ENCODE data around the gene SMIM5.

Gene SMIM5

GRCh38 chr17:75604034-75604695 is 29.1 kb upstream of the SMIM5 start:
- Histone ChIP-seq H3K36me3 (replicated peaks; ENCODE audit: insufficient read depth, low read length) (no peaks in the 10 kb centered on the region), H4K20me1 (ENCODE audit: insufficient read depth, low read length) (no peaks in the 10 kb centered on the region), H3K79me2 (ENCODE audit: low read length) (no peaks in the 10 kb centered on the region), H3K27me3 (replicated peaks; ENCODE audit: insufficient read depth, low read length) (0 out of 2 replicates have a peak, but pooled peaks cover 6% of the 10 kb centered on the region), H3K27ac (ENCODE audit: low read length) (no peak overlapping the region), H3K9ac (ENCODE audit: low read length) (no peak overlapping the region), H3K4me1 (ENCODE audit: low read length) (no peaks in the 10 kb centered on the region), H3K9me3 (replicated peaks; ENCODE audit: insufficient read depth, low read length) (no peaks in the 10 kb centered on the region), H3F3A (ENCODE audit: insufficient read depth, low read length) (no peaks in the 10 kb centered on the region), H3K4me3 (ENCODE audit: low read length) (no peak overlapping the region), H2AFZ (ENCODE audit: low read length) (no peak overlapping the region), H3K9me2 (replicated peaks; ENCODE audit: insufficient read depth, low read length) (no peaks in the 10 kb centered on the region), H3K4me2 (ENCODE audit: low read depth, low read length) (no peak overlapping the region)
- no peak for TF ChIP-seq EZH2phosphoT487 (IDR thresholded peaks at IDR 0.05; ENCODE audit: low read length)
- no peak for TF ChIP-seq EZH2 (optimal IDR thresholded peaks at IDR 0.05; ENCODE audit: low read depth, low read length)
- no peak for TF ChIP-seq CTCF (IDR thresholded peaks at IDR 0.05; ENCODE audit: low read length)
- DNase-seq, result no peak

GRCh38 chr17:75605790-75606189 is 27.4 kb upstream of the SMIM5 start:
- Histone ChIP-seq H3K9ac (ENCODE audit: low read length) (no peak overlapping the region), H3K27me3 (replicated peaks; ENCODE audit: insufficient read depth, low read length) (peaks cover 17% of the 10 kb centered on the region), H3K4me1 (ENCODE audit: low read length) (no peaks in the 10 kb centered on the region), H3K4me2 (ENCODE audit: low read depth, low read length) (no peak overlapping the region), H3K36me3 (replicated peaks; ENCODE audit: insufficient read depth, low read length) (no peaks in the 10 kb centered on the region), H3K27ac (ENCODE audit: low read length) (no peak overlapping the region), H3K79me2 (ENCODE audit: low read length) (no peaks in the 10 kb centered on the region), H3F3A (ENCODE audit: insufficient read depth, low read length) (no peaks in the 10 kb centered on the region), H3K9me2 (replicated peaks; ENCODE audit: insufficient read depth, low read length) (no peaks in the 10 kb centered on the region), H3K9me3 (replicated peaks; ENCODE audit: insufficient read depth, low read length) (no peaks in the 10 kb centered on the region), H3K4me3 (ENCODE audit: low read length) (no peak overlapping the region), H4K20me1 (ENCODE audit: insufficient read depth, low read length) (no peaks in the 10 kb centered on the region), H2AFZ (ENCODE audit: low read length) (no peak overlapping the region)
- no peak for DNase-seq
- TF ChIP-seq CTCF (IDR thresholded peaks at IDR 0.05; ENCODE audit: low read length) (no peak), EZH2phosphoT487 (IDR thresholded peaks at IDR 0.05; ENCODE audit: low read length) (no peak)

DNA sequence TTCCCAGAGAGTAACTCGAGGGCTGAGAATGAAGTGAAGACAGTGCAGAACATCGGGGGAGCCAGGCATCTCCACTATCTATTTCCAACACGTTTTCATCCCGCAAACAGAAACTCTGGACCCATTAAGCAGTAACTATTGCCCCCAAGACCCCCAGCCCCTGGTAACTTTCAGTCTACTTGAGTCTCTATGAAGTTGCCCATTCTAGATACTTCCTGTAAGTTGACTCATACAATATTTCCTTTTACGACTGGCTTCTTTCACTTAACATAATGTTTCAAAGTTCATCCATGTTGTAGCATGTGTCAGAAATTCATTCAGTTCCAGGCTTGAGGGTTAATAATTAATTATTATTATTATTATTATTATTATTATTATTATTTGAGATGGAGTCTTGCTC is 26.1 kb upstream of the SMIM5 start:
- no peaks in the 10 kb centered on the region for H3K9me2 ChIP-seq (replicated peaks; ENCODE audit: insufficient read depth, low read length)
- no peaks in the 10 kb centered on the region for H3K4me1 ChIP-seq (ENCODE audit: low read length)
- no peak overlapping the region for H3K9ac ChIP-seq (ENCODE audit: low read length)
- no peak for DNase-seq
- no peaks in the 10 kb centered on the region for H3K9me3 ChIP-seq (replicated peaks; ENCODE audit: insufficient read depth, low read length)
- H3K27me3 ChIP-seq (replicated peaks; ENCODE audit: insufficient read depth, low read length), result peaks cover 30% of the 10 kb centered on the region
- no peak for TF ChIP-seq EZH2phosphoT487 (IDR thresholded peaks at IDR 0.05; ENCODE audit: low read length)
- TF ChIP-seq CTCF (IDR thresholded peaks at IDR 0.05; ENCODE audit: low read length), result no peak
- no peak for TF ChIP-seq EZH2 (optimal IDR thresholded peaks at IDR 0.05; ENCODE audit: low read depth, low read length)
- H2AFZ ChIP-seq (ENCODE audit: low read length), result no peak overlapping the region
- H3K36me3 ChIP-seq (replicated peaks; ENCODE audit: insufficient read depth, low read length), result no peaks in the 10 kb centered on the region
- no peaks in the 10 kb centered on the region for H4K20me1 ChIP-seq (ENCODE audit: insufficient read depth, low read length)
- H3F3A ChIP-seq (ENCODE audit: insufficient read depth, low read length), result no peaks in the 10 kb centered on the region
- H3K79me2 ChIP-seq (ENCODE audit: low read length), result no peaks in the 10 kb centered on the region
- no peak overlapping the region for H3K4me2 ChIP-seq (ENCODE audit: low read depth, low read length)
- H3K4me3 ChIP-seq (ENCODE audit: low read length), result no peak overlapping the region
- H3K27ac ChIP-seq (ENCODE audit: low read length), result no peak overlapping the region

All from MM.1S (cell line).